ENCODE data around the gene LIPC.
"Not testable (repeated sequence)": the region's sequence is repeated elsewhere in the genome, so short reads cannot be mapped to it uniquely, and the experiment has no call there.

LIPC gene

GRCh38 chr15:58590236-58590635 is 158.4 kb downstream of the LIPC start:
- FAIRE-seq, result no peak

GRCh38 chr15:58590926-58591325 is 159.1 kb downstream of the LIPC start:
- no peak for FAIRE-seq

- FAIRE-seq, result no peak
These were observed 162.1 kb downstream of the LIPC start for GRCh38 chr15:58593870-58594269.

- FAIRE-seq, result no peak
These were observed 163.1 kb downstream of the LIPC start for GRCh38 chr15:58594898-58595297.

- FAIRE-seq, result no peak
These were observed 163.9 kb downstream of the LIPC start for GRCh38 chr15:58595516-58596263.

GRCh38 chr15:58597943-58598828 is 166.4 kb downstream of the LIPC start:
- no peak for FAIRE-seq

GRCh38 chr15:58598829-58599210 is 167.0 kb downstream of the LIPC start:
- FAIRE-seq, result no peak

- FAIRE-seq, result no peak
These were observed 171.0 kb downstream of the LIPC start for GRCh38 chr15:58602823-58603222.

GRCh38 chr15:58603927-58604326 is 172.1 kb downstream of the LIPC start:
- FAIRE-seq, result not testable (repeated sequence)

- FAIRE-seq, result no peak
These were observed 172.7 kb downstream of the LIPC start for GRCh38 chr15:58604455-58604923.

- no peak for FAIRE-seq
These were observed 174.2 kb downstream of the LIPC start for GRCh38 chr15:58605931-58606530.

- no peak for FAIRE-seq
These were observed 174.8 kb downstream of the LIPC start for GRCh38 chr15:58606577-58607080.

GRCh38 chr15:58608129-58608590 is 176.4 kb downstream of the LIPC start:
- FAIRE-seq, result no peak

GRCh38 chr15:58608711-58609110 is 176.9 kb downstream of the LIPC start:
- no peak for FAIRE-seq

- FAIRE-seq, result no peak
These were observed 180.2 kb downstream of the LIPC start for GRCh38 chr15:58611731-58612676.

- no peak for FAIRE-seq
These were observed 184.4 kb downstream of the LIPC start for GRCh38 chr15:58616171-58616570.

Measured in colon (tissue), 2 donors.